D721Med (cell line): ENCODE results near the gene KLHL36.

Source experiments
- DNase-seq: peaks from one replicate; pipeline ENCODE4 v3.0.0; 2011; ENCODE audit warnings: low spot score; ENCODE audit not compliant: insufficient read length
- FAIRE-seq: peaks from 2 replicates; lab custom pipeline; 2011; peaks lifted over from hg19 to GRCh38; lab: Jason Lieb, UNC
- CTCF ChIP-seq: IDR thresholded peaks from 2 replicates; pipeline ENCODE4 v1.5.1; 2012; ENCODE audit warnings: mild to moderate bottlenecking, control low read depth; ENCODE audit not compliant: insufficient read depth; ENCODE audit errors: missing control alignments

Gene KLHL36

GRCh38 chr16:84710686-84711085 lies 62.4 kb downstream of the KLHL36 start:
- no peak for FAIRE-seq
- no peak for DNase-seq
- no peak for TF ChIP-seq CTCF
